ENCODE results near the gene HAUS7. TPM values are rescaled to one million over a fixed set of nuclear protein-coding genes. Genes with fewer than 3 reads are reported as not detected.

Gene HAUS7
- total RNA-seq, 1 experiment from 2014 or later, result 28.9 TPM

DNA sequence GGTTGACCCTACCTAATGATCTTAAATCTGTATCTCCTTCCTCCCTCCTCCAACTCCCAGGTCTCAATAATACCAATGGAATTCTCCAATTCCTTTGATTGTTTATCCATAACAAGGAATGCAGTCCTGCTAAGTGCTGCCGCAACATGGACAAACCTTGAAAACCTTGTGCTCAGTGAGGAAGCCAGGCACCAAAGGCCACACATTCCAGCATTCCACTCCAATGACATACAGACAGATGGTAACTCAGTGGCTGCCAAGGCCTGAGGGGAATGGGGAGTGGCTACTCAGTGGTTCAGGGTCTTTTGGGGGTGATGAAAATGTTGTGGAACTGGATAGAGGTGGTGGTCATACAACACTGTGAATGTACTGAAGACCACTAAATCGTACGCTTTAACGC, 10.4 kb downstream of the HAUS7 start:
- Histone ChIP-seq H3K79me2 (ENCODE audit: insufficient read depth, low read length) (no peaks in the 10 kb centered on the region), H3K27ac (ENCODE audit: low read depth, low read length) (no peak overlapping the region), H3K4me3 (replicated peaks in 1 of 2; ENCODE audit: low read depth in 1 of 2, low read length in 2 of 2) (no peak overlapping the region), H3K9ac (ENCODE audit: low read length) (no peak overlapping the region), H3K36me3 (ENCODE audit: control insufficient read depth in 1 of 2, insufficient read depth in 2 of 2, low read length in 2 of 2) (0 out of 4 replicates have a peak, but pooled peaks cover 0 to 3% of the 10 kb centered on the region in 2 experiments), H2AFZ (ENCODE audit: low read depth, low read length, poor library complexity, severe bottlenecking) (no peak overlapping the region), H3K9me2 (ENCODE audit: insufficient read depth) (no peaks in the 10 kb centered on the region), H4K20me1 (ENCODE audit: insufficient read depth) (no peaks in the 10 kb centered on the region), H3K4me2 (ENCODE audit: low read length) (no peak overlapping the region), H3K27me3 (ENCODE audit: insufficient read depth, low read length) (no peaks in the 10 kb centered on the region), H3K9me3 (ENCODE audit: control insufficient read depth in 1 of 2, insufficient read depth in 1 of 2, low read depth in 1 of 2, low read length in 2 of 2) (no peaks in the 10 kb centered on the region), H3K4me1 (ENCODE audit: control insufficient read depth in 1 of 2, insufficient read depth in 2 of 2, low read length in 2 of 2) (no peaks in the 10 kb centered on the region)
- no TSS peak for BruUV-seq (replicated peaks)
- ATAC-seq, result no peak
- CTCF ChIA-PET, result interaction anchor here (1.5 kb wide), 2 partner anchors 11 to 47 kb away, joined by 3 to 15 read pairs; partner anchors contain the start of gene HAUS7
- no peak for TF ChIP-seq ZFX (IDR thresholded peaks at IDR 0.05)
- TF ChIP-seq, protein P1, sequence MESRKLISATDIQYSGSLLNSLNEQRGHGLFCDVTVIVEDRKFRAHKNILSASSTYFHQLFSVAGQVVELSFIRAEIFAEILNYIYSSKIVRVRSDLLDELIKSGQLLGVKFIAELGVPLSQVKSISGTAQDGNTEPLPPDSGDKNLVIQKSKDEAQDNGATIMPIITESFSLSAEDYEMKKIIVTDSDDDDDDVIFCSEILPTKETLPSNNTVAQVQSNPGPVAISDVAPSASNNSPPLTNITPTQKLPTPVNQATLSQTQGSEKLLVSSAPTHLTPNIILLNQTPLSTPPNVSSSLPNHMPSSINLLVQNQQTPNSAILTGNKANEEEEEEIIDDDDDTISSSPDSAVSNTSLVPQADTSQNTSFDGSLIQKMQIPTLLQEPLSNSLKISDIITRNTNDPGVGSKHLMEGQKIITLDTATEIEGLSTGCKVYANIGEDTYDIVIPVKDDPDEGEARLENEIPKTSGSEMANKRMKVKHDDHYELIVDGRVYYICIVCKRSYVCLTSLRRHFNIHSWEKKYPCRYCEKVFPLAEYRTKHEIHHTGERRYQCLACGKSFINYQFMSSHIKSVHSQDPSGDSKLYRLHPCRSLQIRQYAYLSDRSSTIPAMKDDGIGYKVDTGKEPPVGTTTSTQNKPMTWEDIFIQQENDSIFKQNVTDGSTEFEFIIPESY (IDR thresholded peaks at IDR 0.05; ENCODE audit: extremely low read depth, insufficient replicate concordance, low read length), result no peak
- no peak for TF ChIP-seq POLR2A (IDR thresholded peaks at IDR 0.05; ENCODE audit: borderline replicate concordance, extremely low read depth, insufficient read depth, insufficient read length)
- TF ChIP-seq SP1 (IDR thresholded peaks at IDR 0.05; ENCODE audit: low read depth), result no peak
- TF ChIP-seq MAX (IDR thresholded peaks at IDR 0.05), result no peak
- TF ChIP-seq CBX3 (IDR thresholded peaks at IDR 0.05; ENCODE audit: low read depth), result no peak
- TF ChIP-seq ATF3 (IDR thresholded peaks at IDR 0.05), result no peak
- TF ChIP-seq, protein P2, sequence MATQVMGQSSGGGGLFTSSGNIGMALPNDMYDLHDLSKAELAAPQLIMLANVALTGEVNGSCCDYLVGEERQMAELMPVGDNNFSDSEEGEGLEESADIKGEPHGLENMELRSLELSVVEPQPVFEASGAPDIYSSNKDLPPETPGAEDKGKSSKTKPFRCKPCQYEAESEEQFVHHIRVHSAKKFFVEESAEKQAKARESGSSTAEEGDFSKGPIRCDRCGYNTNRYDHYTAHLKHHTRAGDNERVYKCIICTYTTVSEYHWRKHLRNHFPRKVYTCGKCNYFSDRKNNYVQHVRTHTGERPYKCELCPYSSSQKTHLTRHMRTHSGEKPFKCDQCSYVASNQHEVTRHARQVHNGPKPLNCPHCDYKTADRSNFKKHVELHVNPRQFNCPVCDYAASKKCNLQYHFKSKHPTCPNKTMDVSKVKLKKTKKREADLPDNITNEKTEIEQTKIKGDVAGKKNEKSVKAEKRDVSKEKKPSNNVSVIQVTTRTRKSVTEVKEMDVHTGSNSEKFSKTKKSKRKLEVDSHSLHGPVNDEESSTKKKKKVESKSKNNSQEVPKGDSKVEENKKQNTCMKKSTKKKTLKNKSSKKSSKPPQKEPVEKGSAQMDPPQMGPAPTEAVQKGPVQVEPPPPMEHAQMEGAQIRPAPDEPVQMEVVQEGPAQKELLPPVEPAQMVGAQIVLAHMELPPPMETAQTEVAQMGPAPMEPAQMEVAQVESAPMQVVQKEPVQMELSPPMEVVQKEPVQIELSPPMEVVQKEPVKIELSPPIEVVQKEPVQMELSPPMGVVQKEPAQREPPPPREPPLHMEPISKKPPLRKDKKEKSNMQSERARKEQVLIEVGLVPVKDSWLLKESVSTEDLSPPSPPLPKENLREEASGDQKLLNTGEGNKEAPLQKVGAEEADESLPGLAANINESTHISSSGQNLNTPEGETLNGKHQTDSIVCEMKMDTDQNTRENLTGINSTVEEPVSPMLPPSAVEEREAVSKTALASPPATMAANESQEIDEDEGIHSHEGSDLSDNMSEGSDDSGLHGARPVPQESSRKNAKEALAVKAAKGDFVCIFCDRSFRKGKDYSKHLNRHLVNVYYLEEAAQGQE (IDR thresholded peaks at IDR 0.05; ENCODE audit: low read depth), result no peak
- TF ChIP-seq FOSL1 (IDR thresholded peaks at IDR 0.05; ENCODE audit: low read depth), result no peak
- TF ChIP-seq ELF1 (IDR thresholded peaks at IDR 0.05; ENCODE audit: borderline replicate concordance, low read depth), result no peak
- TF ChIP-seq ZNF274 (IDR thresholded peaks at IDR 0.05; ENCODE audit: low read depth, low read length), result no peak
- no peak for TF ChIP-seq YY1 (IDR thresholded peaks at IDR 0.05; ENCODE audit: extremely low read depth, insufficient replicate concordance, low read depth, low read length)
- DNase-seq (ENCODE audit: low read depth, low spot score), result no peak
- RAD21 ChIA-PET (ENCODE audit: low non-redundant PET in 1 of 2, low total read pairs in 2 of 2, uncharacterized antibody in 2 of 2, unreplicated experiment in 2 of 2), result no interaction called here
- POLR2A ChIA-PET, result no interaction called here
- intact Hi-C loops (cut with micrococcal nuclease), result no loop called here

All from HCT116 (cell line).